Nephron (organoid): ENCODE measurements around the gene ANKRD13A.

Source experiments
- H3K27ac Mint-ChIP-seq, 3 experiments: 2 replicates each; pipeline ENCODE4 v1.8.0; 2020; ENCODE audit warnings: mixed read lengths in 3 of 3, mild to moderate bottlenecking in 2 of 3, moderate library complexity in 1 of 3
- H3K27me3 Mint-ChIP-seq: 2 replicates; pipeline ENCODE4 v1.8.0; 2021; ENCODE audit warnings: low read depth, mild to moderate bottlenecking, moderate library complexity, mixed read lengths
- H3K36me3 Mint-ChIP-seq: 2 replicates; pipeline ENCODE4 v1.8.0; 2020; ENCODE audit warnings: low read depth, mixed read lengths
- H3K4me1 Mint-ChIP-seq: 2 replicates; pipeline ENCODE4 v1.8.0; 2020; ENCODE audit warnings: mixed read lengths
- H3K4me3 Mint-ChIP-seq, 3 experiments: 2 replicates each; pipeline ENCODE4 v1.8.0; 2020; ENCODE audit warnings: mild to moderate bottlenecking in 3 of 3, mixed read lengths in 3 of 3, moderate library complexity in 2 of 3
- H3K9me3 Mint-ChIP-seq: 2 replicates; pipeline ENCODE4 v1.8.0; 2020; ENCODE audit warnings: mixed read lengths
- TF ChIP-seq, protein P1 (sequence below), 3 experiments: fragments of 200-600 bp; sonication (generic); IDR thresholded peaks; one replicate each; pipeline ENCODE4 v1.5.0; 2021; ENCODE audit warnings: antibody characterized with exemption in 3 of 3; ENCODE audit not compliant: unreplicated experiment in 3 of 3

ANKRD13A gene

DNA sequence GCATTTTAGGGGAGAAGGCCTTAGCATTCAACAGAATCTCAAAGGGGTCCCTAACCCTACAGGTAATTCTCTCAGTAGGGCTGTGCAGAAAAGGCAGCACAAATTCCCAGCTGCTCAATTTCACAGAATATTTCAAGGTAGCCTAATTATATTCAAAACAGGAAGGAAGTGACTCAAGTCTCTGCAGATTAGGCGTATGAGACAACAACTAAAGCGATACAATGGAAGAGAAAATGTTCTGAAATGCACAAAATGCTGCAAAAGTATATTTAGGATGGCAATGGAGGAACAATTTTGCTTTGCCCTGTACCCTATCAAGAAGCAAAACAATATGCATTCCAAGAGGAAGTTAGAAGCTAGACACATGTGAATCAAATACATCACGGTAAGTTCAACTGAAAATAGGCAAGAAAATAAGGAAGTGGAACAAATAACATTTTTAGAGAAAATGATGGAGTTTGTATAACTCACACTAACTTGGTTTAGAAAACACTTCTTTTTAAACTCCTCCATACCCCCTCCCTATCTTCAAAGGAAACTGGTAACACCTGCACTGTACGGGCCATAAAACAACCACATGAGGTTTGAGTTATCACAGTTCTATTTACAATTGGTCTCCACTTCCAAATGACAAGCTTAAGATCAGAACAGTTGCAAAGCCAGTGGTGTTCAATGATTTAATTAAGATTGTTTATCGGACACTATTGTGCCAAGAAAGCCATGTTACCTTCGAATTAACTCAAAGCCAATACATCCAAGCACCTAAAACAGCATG lies 4.6 kb upstream of the ANKRD13A start:
- Mint-ChIP-seq H3K27ac (peak overlapping the region in 2 of 3 experiments; percentile 8 to 75), H3K36me3 (peaks cover 9% of the 10 kb centered on the region), H3K4me1 (peaks cover 64% of the 10 kb centered on the region), H3K4me3 (peak overlapping the region; percentile 87 to 99 (median 95)), H3K27me3 (no peaks in the 10 kb centered on the region), H3K9me3 (no peaks in the 10 kb centered on the region)
- TF ChIP-seq, protein P1, sequence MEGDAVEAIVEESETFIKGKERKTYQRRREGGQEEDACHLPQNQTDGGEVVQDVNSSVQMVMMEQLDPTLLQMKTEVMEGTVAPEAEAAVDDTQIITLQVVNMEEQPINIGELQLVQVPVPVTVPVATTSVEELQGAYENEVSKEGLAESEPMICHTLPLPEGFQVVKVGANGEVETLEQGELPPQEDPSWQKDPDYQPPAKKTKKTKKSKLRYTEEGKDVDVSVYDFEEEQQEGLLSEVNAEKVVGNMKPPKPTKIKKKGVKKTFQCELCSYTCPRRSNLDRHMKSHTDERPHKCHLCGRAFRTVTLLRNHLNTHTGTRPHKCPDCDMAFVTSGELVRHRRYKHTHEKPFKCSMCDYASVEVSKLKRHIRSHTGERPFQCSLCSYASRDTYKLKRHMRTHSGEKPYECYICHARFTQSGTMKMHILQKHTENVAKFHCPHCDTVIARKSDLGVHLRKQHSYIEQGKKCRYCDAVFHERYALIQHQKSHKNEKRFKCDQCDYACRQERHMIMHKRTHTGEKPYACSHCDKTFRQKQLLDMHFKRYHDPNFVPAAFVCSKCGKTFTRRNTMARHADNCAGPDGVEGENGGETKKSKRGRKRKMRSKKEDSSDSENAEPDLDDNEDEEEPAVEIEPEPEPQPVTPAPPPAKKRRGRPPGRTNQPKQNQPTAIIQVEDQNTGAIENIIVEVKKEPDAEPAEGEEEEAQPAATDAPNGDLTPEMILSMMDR (IDR thresholded peaks at IDR 0.05; ENCODE audit: unreplicated experiment in 3 of 3): no peak

DNA sequence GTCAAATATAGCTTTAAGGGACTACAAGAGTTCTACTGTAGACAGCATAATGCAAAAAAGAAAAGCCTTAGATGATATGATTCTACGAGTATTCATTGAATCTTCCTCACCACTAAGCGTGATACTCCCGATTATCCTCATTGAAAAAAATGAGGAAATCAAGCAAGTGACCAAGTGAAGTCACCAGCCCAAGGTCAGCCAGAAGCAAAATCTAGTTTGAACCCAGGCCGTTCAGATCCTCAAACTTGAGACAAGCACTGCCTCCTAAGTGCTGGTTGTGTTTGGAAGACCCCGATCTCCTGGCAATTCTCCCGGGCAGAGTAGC lies 3.9 kb upstream of the ANKRD13A start:
- Mint-ChIP-seq H3K27ac (peak overlapping the region; percentile 53 to 79 (median 75)), H3K9me3 (no peaks in the 10 kb centered on the region), H3K4me3 (peak overlapping the region; percentile 87 to 99 (median 95)), H3K36me3 (peaks cover 7% of the 10 kb centered on the region), H3K4me1 (peaks cover 66% of the 10 kb centered on the region), H3K27me3 (no peaks in the 10 kb centered on the region)
- TF ChIP-seq, protein P1 (IDR thresholded peaks at IDR 0.05; ENCODE audit: unreplicated experiment in 3 of 3): no peak

DNA sequence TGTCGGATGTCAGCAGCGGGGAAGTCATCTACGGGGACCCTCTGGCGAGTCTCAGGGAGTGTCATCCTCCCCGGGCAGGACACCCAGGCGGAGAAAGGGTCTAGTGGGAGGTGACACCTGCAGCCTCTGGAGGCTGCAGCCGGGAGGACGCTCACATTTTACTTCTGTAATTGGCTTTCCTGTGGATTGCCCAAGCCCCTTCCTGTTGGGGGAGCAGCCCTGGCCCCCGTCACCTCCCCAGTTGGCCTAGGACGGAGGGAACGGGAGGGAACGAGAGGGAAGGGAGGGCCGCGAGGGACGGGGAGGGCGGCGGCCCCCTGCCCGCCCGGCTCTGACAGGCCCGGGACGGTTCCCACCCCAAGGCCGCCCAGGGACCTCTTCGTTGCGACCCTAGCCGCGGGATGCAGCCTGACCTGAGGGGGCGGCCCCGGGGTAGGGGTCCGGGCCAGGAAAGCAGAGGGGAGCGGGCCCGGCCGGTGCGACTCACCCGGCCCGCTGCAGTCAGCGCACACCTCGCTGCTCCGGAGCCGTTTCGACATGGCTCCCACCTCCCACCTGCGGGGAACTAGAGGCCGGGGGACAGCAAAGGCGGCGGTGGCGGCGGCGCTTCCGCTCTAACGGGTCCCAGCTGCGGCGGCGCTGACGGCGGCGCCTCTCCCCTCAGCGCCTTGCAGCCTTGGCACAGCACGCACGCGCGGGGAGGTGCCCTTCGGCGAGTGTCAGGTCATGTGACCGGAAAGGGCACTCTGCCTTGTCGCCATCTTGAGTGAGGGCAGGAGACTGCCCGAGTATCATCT lies 3.3 kb upstream of the ANKRD13A start, which contains the start of gene GIT2:
TSS of gene GIT2 (minus strand) at position 683 of the 797 bp plus-strand sequence. CDS start at position 539, 144 bp downstream.
- Mint-ChIP-seq H3K9me3 (no peaks in the 10 kb centered on the region), H3K36me3 (peaks cover 7% of the 10 kb centered on the region), H3K27ac (peak within 1 kb of the TSS; percentile 98 to 100 (median 99)), H3K27me3 (no peaks in the 10 kb centered on the region), H3K4me1 (peaks cover 62% of the 10 kb centered on the region), H3K4me3 (peak within 1 kb of the TSS; percentile 87 to 99 (median 95))
- TF ChIP-seq, protein P1 (IDR thresholded peaks at IDR 0.05; ENCODE audit: unreplicated experiment in 3 of 3): peak in 1 of 3 experiments; percentile 7

DNA sequence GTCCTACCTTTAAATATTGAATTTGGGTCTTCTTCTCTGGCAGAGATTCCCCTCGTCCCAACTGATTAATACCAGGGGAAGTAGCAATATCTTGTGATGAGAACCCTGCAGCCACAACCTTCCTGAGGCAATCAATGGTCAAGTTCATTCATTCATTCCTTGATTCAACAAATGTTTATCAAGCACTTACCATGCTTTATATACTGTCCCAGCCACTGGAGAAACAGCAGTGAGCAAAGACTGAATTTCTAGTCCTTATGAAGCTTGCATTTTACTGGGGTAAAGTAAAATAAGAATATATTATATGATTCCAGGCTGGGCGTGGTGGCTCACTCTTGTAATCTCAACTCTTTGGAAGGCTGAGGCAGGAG lies 2.8 kb upstream of the ANKRD13A start:
- TF ChIP-seq, protein P1 (IDR thresholded peaks at IDR 0.05; ENCODE audit: unreplicated experiment in 3 of 3): no peak
- Mint-ChIP-seq H3K36me3 (peaks cover 3% of the 10 kb centered on the region), H3K9me3 (no peaks in the 10 kb centered on the region), H3K4me1 (peaks cover 59% of the 10 kb centered on the region), H3K4me3 (peak overlapping the region; percentile 87 to 93 (median 88)), H3K27ac (peak overlapping the region; percentile 91 to 93 (median 91)), H3K27me3 (no peaks in the 10 kb centered on the region)

DNA sequence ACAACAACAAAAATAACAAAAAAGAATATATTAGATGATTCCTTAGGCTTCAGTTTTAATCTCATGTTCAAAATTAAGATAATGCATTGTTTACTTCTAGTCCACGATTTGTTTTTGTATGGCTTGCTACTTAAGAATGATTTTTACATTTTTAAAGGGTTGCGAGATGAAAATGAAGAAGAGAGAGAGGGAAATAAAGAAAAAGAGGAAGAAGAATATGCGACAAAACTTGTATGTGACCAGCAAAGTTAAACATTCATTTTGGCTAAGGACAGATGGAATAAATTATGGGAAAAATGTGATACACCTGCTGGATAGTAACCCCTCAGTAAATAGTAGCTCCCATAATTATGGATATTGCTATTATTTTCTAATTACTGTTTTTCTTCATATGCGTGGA lies 1.8 kb upstream of the ANKRD13A start:
- H3K4me3 Mint-ChIP-seq: peak overlapping the region; percentile 86 to 96 (median 90)

More for the DNA sequence above, 1.8 kb upstream of the ANKRD13A start:
- no peaks in the 10 kb centered on the region for H3K36me3 Mint-ChIP-seq
- peak overlapping the region; percentile 98 to 100 (median 99) for H3K27ac Mint-ChIP-seq
- H3K4me1 Mint-ChIP-seq: peaks cover 57% of the 10 kb centered on the region
- no peaks in the 10 kb centered on the region for H3K9me3 Mint-ChIP-seq
- H3K27me3 Mint-ChIP-seq: no peaks in the 10 kb centered on the region
- TF ChIP-seq, protein P1 (IDR thresholded peaks at IDR 0.05; ENCODE audit: unreplicated experiment in 3 of 3): no peak
